IMR-90 (cell line): ENCODE results near the gene RNF217.

Experiments used
- NFE2L2 ChIP-seq: fragments of 150-350 bp; IDR thresholded peaks from 2 replicates; pipeline ENCODE4 v1.6.1; 2016; ENCODE audit warnings: low read depth, mild to moderate bottlenecking, low read length
- POLR2A ChIP-seq: IDR thresholded peaks from 2 replicates; pipeline ENCODE4 v1.6.1; 2012; ENCODE audit warnings: mild to moderate bottlenecking, low read depth, low read length
- RFX5 ChIP-seq: IDR thresholded peaks from 2 replicates; pipeline ENCODE4 v1.8.0; 2012; ENCODE audit warnings: low read depth, mild to moderate bottlenecking, low read length, moderate library complexity
- TF ChIP-seq, protein P1 (sequence below): conservative IDR thresholded peaks from 2 replicates; pipeline ENCODE4 v1.5.1; 2012; ENCODE audit warnings: mild to moderate bottlenecking, low read depth, low read length, improper control_type of control experiment

DNA sequence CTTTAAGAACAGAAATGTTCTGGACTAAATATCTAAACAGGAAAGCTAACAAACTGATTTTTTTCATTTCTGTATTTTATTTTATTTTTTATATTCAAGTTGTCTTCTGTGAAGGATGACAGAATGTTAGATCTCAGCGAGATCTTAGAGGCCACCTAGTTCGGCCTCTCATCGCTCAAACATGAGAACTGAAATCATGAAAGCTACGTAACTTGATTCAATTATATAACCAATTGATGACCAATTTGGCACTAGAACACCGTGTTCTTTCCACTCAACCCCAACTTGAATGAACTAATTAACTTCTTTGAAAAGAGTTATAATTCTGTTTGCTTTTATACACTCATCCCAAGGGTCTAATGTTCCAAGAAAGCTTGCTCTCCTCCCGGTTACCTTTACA, 24.6 kb upstream of the RNF217 start:
- TF ChIP-seq, protein P1, sequence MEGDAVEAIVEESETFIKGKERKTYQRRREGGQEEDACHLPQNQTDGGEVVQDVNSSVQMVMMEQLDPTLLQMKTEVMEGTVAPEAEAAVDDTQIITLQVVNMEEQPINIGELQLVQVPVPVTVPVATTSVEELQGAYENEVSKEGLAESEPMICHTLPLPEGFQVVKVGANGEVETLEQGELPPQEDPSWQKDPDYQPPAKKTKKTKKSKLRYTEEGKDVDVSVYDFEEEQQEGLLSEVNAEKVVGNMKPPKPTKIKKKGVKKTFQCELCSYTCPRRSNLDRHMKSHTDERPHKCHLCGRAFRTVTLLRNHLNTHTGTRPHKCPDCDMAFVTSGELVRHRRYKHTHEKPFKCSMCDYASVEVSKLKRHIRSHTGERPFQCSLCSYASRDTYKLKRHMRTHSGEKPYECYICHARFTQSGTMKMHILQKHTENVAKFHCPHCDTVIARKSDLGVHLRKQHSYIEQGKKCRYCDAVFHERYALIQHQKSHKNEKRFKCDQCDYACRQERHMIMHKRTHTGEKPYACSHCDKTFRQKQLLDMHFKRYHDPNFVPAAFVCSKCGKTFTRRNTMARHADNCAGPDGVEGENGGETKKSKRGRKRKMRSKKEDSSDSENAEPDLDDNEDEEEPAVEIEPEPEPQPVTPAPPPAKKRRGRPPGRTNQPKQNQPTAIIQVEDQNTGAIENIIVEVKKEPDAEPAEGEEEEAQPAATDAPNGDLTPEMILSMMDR: no peak
- TF ChIP-seq RFX5: no peak
- no peak for TF ChIP-seq POLR2A
- no peak for TF ChIP-seq NFE2L2
